HepG2 (cell line): ENCODE results near the gene TBL2. TPM values are rescaled to one million over a fixed set of nuclear protein-coding genes. Genes with fewer than 3 reads are reported as not detected.

ENCODE experiments used
- ARHGAP35 ChIP-seq: sonication (generic); formaldehyde crosslinking; IDR thresholded peaks from 2 replicates; pipeline ENCODE4 v1.9.0; 2022; ENCODE audit warnings: mild to moderate bottlenecking, inconsistent platforms, moderate library complexity, missing genetic modification reagents, borderline replicate concordance
- ARNTL ChIP-seq: sonication (generic); formaldehyde crosslinking; IDR thresholded peaks from 2 replicates; pipeline ENCODE4 v1.4.0; 2020; ENCODE audit warnings: mild to moderate bottlenecking, missing genetic modification reagents
- ATF4 ChIP-seq, 2 experiments: fragments of 450-650 bp in 1 of 2; sonication (generic) in 1 of 2; formaldehyde crosslinking; IDR thresholded peaks; 2 replicates each; pipeline versions ENCODE4 v1.5.0 to v1.8.0; 2020 to 2022; ENCODE audit warnings: mild to moderate bottlenecking in 1 of 2, missing genetic modification reagents in 1 of 2
- CENPBD1 ChIP-seq: sonication (generic); formaldehyde crosslinking; IDR thresholded peaks from 2 replicates; pipeline ENCODE4 v1.8.0; 2022; ENCODE audit warnings: missing genetic modification reagents, low read depth, mild to moderate bottlenecking, borderline replicate concordance
- DRAP1 ChIP-seq: IDR thresholded peaks from 2 replicates; pipeline ENCODE4 v1.6.1; 2016; ENCODE audit warnings: missing genetic modification reagents, missing compliant biosample characterization
- FOSL1 ChIP-seq: sonication (generic); formaldehyde crosslinking; IDR thresholded peaks from 2 replicates; pipeline ENCODE4 v1.9.0; 2021; ENCODE audit warnings: missing genetic modification reagents, borderline replicate concordance
- FOXP1 ChIP-seq, 2 experiments: fragments of 450-650 bp in 1 of 2; IDR thresholded peaks; 2 replicates each; pipeline ENCODE4 v1.6.1; 2017 to 2018; ENCODE audit warnings: antibody characterized with exemption in 1 of 2
- HNRNPH1 ChIP-seq: fragments of 200-400 bp; formaldehyde crosslinking; optimal IDR thresholded peaks from 2 replicates; pipeline ENCODE3; 2017; ENCODE audit warnings: mild to moderate bottlenecking, low read depth, low read length
- IRF9 ChIP-seq: sonication (generic); formaldehyde crosslinking; IDR thresholded peaks from 2 replicates; pipeline ENCODE4 v1.8.0; 2022; ENCODE audit warnings: missing genetic modification reagents, mild to moderate bottlenecking, borderline replicate concordance
- PAX8 ChIP-seq: sonication (generic); formaldehyde crosslinking; IDR thresholded peaks from 2 replicates; pipeline ENCODE4 v1.8.0; 2022; ENCODE audit warnings: mild to moderate bottlenecking, missing genetic modification reagents, borderline replicate concordance
- PRPF4 ChIP-seq: fragments of 200-400 bp; formaldehyde crosslinking; IDR thresholded peaks from 2 replicates; pipeline ENCODE4 v1.6.1; 2016; ENCODE audit warnings: low read length, low read depth; ENCODE audit not compliant: poor library complexity, severe bottlenecking
- THAP9 ChIP-seq: sonication (generic); formaldehyde crosslinking; IDR thresholded peaks from 2 replicates; pipeline ENCODE4; 2020; ENCODE audit warnings: missing genetic modification reagents, mild to moderate bottlenecking, borderline replicate concordance
- ZNF264 ChIP-seq: sonication (generic); formaldehyde crosslinking; IDR thresholded peaks from 2 replicates; pipeline ENCODE4 v1.4.0; 2020; ENCODE audit warnings: missing genetic modification reagents
- ZNF431 ChIP-seq: sonication (generic); formaldehyde crosslinking; IDR thresholded peaks from 2 replicates; pipeline ENCODE4 v1.9.0; 2022; ENCODE audit warnings: missing genetic modification reagents, low read depth, mild to moderate bottlenecking, borderline replicate concordance
- ZNF562 ChIP-seq: sonication (generic); formaldehyde crosslinking; IDR thresholded peaks from 2 replicates; pipeline ENCODE4 v1.8.0; 2022; ENCODE audit warnings: missing genetic modification reagents, borderline replicate concordance
- ZNF639 ChIP-seq: conservative IDR thresholded peaks from 2 replicates; pipeline ENCODE4 v1.6.1; 2018; ENCODE audit warnings: missing genetic modification reagents
- ZNF772 ChIP-seq: sonication (generic); formaldehyde crosslinking; IDR thresholded peaks from 2 replicates; pipeline ENCODE4 v1.5.0; 2020; ENCODE audit warnings: mild to moderate bottlenecking, missing genetic modification reagents
- ZSCAN20 ChIP-seq: sonication (generic); formaldehyde crosslinking; IDR thresholded peaks from 2 replicates; pipeline ENCODE4 v1.4.0; 2020; ENCODE audit warnings: missing genetic modification reagents, mild to moderate bottlenecking, borderline replicate concordance
- ZSCAN22 ChIP-seq: sonication (generic); formaldehyde crosslinking; IDR thresholded peaks from 2 replicates; pipeline ENCODE4 v1.4.0; 2020; ENCODE audit warnings: mild to moderate bottlenecking, missing genetic modification reagents
- ZZZ3 ChIP-seq: sonication (generic); formaldehyde crosslinking; IDR thresholded peaks from 2 replicates; pipeline ENCODE4 v1.4.0; 2020; ENCODE audit warnings: missing genetic modification reagents, mild to moderate bottlenecking, borderline replicate concordance
- polyA plus RNA-seq, 8 experiments: library from polyadenylated mRNA; depleted of rRNA in 3 of 8; stranded (reverse) in 7 of 8; unstranded in 1 of 8; fragments of >200 nt; fragmentation: Illumina TruSeq in 4 of 8; extraction: Trizol in 4 of 8; gene quantifications; 2 replicates each; pipeline versions ENCODE4 v1.2.1 to v1.2.3, GENCODE V29; 2011 to 2016; ENCODE audit warnings: low read depth in 4 of 8, missing spikeins in 1 of 8, mixed read lengths in 1 of 8; ENCODE audit not compliant: insufficient read depth in 1 of 8
- total RNA-seq, 5 experiments: library from RNA; depleted of rRNA; stranded (reverse); fragments of >200 nt; fragmentation: Illumina TruSeq; extraction: Trizol; gene quantifications; 2 replicates each; pipeline ENCODE4 v1.2.3, GENCODE V29; 2016; ENCODE audit warnings: low read depth in 1 of 5

TBL2 gene
- total and polyA plus RNA-seq, 2 of the 13 experiments (the other 11 are each of a cell fraction or from before 2014, with no cell fraction given), result 43.4 to 47.2 TPM

GRCh38 chr7:73622909-73623797 is 44.8 kb upstream of the TBL2 start (continued):
- no peak for TF ChIP-seq ZSCAN20 (CRISPR knock-in tag)
- TF ChIP-seq PRPF4, result no peak
- TF ChIP-seq ZNF639, result peak; percentile 36; the same call in 1 of the 2 replicates
- peak; percentile 92 for TF ChIP-seq ARNTL (CRISPR knock-in tag)
- peak; percentile 81 for TF ChIP-seq THAP9 (CRISPR knock-in tag)
- peak; percentile 57 for TF ChIP-seq FOXP1 (IDR thresholded peaks at IDR 0.05)
- peak; percentile 75 for TF ChIP-seq FOXP1 (CRISPR knock-in tag; IDR thresholded peaks at IDR 0.05)
- no peak; the same call in 1 of the 2 replicates for TF ChIP-seq ARHGAP35 (CRISPR knock-in tag)
- no peak for TF ChIP-seq ZZZ3 (CRISPR knock-in tag)
- TF ChIP-seq ZNF562 (CRISPR knock-in tag), result no peak
- TF ChIP-seq ZNF264 (CRISPR knock-in tag), result peak; percentile 97
- TF ChIP-seq DRAP1, result peak; percentile 78
- TF ChIP-seq ZNF431 (CRISPR knock-in tag), result no peak
- peak; percentile 65 for TF ChIP-seq ZNF772 (CRISPR knock-in tag)
- TF ChIP-seq PAX8, result no peak
- TF ChIP-seq ZSCAN22, result no peak
- no peak for TF ChIP-seq HNRNPH1
- TF ChIP-seq FOSL1 (CRISPR knock-in tag), result no peak
- peak in 1 of 2 experiments; percentile 86; a peak in 2 of 4 replicates for TF ChIP-seq ATF4 (CRISPR knock-in tag; IDR thresholded peaks at IDR 0.05)
- TF ChIP-seq IRF9 (CRISPR knock-in tag), result 0 out of 2 replicates have a peak, but pooled peaks have one; percentile 64
- TF ChIP-seq CENPBD1 (CRISPR knock-in tag), result no peak
